Measurements from ENCODE around the gene GJA4.

DNA sequence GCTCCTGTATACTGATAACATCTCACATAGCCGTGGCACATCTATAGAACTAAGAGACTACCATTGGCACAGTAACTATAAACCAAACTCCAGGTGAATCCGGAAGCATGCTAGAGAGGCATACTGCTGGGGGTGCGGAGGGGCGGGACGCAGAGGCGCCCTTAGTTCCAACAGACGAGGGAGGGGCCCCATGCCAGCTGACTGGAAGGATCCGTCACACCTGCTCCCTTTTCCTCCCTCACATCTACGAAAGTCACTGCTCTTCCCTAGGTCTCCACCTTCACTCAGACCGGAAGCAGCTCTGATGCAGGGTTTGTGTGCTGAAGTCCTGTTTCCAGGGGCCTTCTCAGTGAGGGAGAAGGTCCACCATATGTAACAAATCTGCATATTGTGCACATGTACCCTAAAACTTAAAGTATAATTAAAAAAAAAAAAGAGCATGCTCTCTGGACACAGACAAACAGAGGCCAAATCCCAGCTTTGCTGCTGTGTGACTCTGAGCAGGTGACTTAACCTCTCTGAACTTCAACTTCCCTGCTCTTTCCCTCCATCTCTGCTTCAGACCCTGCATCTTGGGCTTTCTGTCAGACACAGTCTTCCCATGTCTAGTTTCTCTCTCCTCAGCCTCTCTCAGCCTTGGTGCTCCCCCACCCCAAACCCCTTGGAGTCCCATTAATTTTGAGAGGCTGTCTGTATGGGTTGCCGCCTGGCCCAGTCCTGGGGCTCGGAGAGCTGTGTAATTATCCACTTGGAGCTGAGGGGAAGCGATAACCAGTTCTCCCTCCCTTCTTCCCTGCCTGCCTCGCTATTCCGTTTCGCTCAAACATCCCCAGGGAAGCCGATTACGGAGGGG, 45.8 kb upstream of the GJA4 start:
- TF ChIP-seq CTCF (conservative IDR thresholded peaks at IDR 0.05; ENCODE audit: low read depth, low read length) = no peak
- no peak for TF ChIP-seq EZH2 (IDR thresholded peaks at IDR 0.05; ENCODE audit: borderline replicate concordance, low read depth, low read length, poor library complexity, severe bottlenecking)

Data from A673 (cell line).